DND-41 (cell line): ENCODE measurements around the gene MEF2D.

Source experiments
- ATAC-seq: fragments of 200-7000 bp; cut with Tn5 transposase; 3 replicates; pipeline ENCODE4 v1.9.1; 2021; ENCODE audit warnings: low read depth; ENCODE audit not compliant: insufficient read depth
- DNase-seq: peaks from one replicate; pipeline ENCODE4 v3.0.0-alpha.2; 2020
- H2AFZ ChIP-seq: 2 replicates; pipeline ENCODE4 v1.6.0; 2012; ENCODE audit warnings: low read depth, low read length
- H3K27ac ChIP-seq: 2 replicates; pipeline ENCODE4 v1.5.1; 2012; ENCODE audit warnings: low read length, inconsistent platforms
- H3K27me3 ChIP-seq: fragments of 200-600 bp; sonication (generic); 2 replicates; pipeline ENCODE4 v1.6.0; 2012; ENCODE audit warnings: low read length, mild to moderate bottlenecking, inconsistent platforms; ENCODE audit not compliant: insufficient read depth, poor library complexity
- H3K36me3 ChIP-seq: 2 replicates; pipeline ENCODE4 v1.5.1; 2012; ENCODE audit warnings: low read length, inconsistent platforms; ENCODE audit not compliant: insufficient read depth
- H3K4me1 ChIP-seq: 2 replicates; pipeline ENCODE4 v1.5.1; 2012; ENCODE audit warnings: mild to moderate bottlenecking, low read length; ENCODE audit not compliant: insufficient read depth
- H3K4me2 ChIP-seq: 2 replicates; pipeline ENCODE4 v1.6.0; 2012; ENCODE audit warnings: mild to moderate bottlenecking, moderate library complexity, low read length, inconsistent platforms; ENCODE audit not compliant: insufficient read depth
- H3K4me3 ChIP-seq, 2 experiments: fragments of 200-600 bp in 1 of 2; shearing (Covaris generic) in 1 of 2; 2 replicates each; pipeline ENCODE4 v1.5.1; 2012 to 2016; ENCODE audit warnings: inconsistent platforms in 2 of 2, low read length in 2 of 2, mild to moderate bottlenecking in 2 of 2, low read depth in 1 of 2, moderate library complexity in 1 of 2
- H3K79me2 ChIP-seq: 2 replicates; pipeline ENCODE4 v1.6.0; 2012; ENCODE audit warnings: low read length, inconsistent platforms; ENCODE audit not compliant: insufficient read depth
- H3K9ac ChIP-seq: 2 replicates; pipeline ENCODE4 v1.6.0; 2012; ENCODE audit warnings: low read depth, mild to moderate bottlenecking, inconsistent platforms, low read length, moderate library complexity
- H3K9me3 ChIP-seq: 2 replicates; pipeline ENCODE4 v1.5.1; 2012; ENCODE audit warnings: low read length, moderate library complexity, mild to moderate bottlenecking, inconsistent platforms; ENCODE audit not compliant: insufficient read depth, severe bottlenecking
- H4K20me1 ChIP-seq: 2 replicates; pipeline ENCODE4 v1.6.0; 2012; ENCODE audit warnings: low read length; ENCODE audit not compliant: insufficient read depth
- EZH2 ChIP-seq: IDR thresholded peaks from 3 replicates; pipeline ENCODE4 v1.6.1; 2012; ENCODE audit warnings: borderline replicate concordance, low read depth, mild to moderate bottlenecking, moderate library complexity, low read length, inconsistent platforms; ENCODE audit not compliant: severe bottlenecking
- TF ChIP-seq, protein P1 (sequence below): IDR thresholded peaks from 2 replicates; pipeline ENCODE4 v1.5.1; 2012; ENCODE audit warnings: borderline replicate concordance, low read length, moderate library complexity, mild to moderate bottlenecking; ENCODE audit not compliant: poor library complexity, severe bottlenecking; ENCODE audit errors: extremely low read depth

MEF2D gene

DNA sequence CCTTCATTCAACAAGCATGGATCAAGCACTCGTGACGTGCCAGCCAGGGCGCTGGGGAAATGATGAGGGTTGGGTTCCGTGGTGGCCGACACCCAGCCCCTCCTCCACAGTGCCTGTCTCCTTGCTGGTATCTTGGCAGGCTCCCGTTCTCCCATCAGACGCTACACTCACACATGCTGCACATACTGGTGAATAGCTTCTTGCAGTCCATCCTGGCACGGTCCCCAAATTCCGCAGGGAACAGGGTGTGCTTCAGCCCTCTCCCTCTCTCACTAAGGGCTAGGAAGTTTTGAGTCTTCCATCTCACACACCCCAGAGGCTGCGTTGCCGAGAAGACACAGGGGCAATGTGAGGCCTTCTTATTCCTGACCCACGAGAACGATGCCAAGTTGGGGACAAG, 10.1 kb upstream of the MEF2D start:
- DNase-seq (no peak), ATAC-seq (no peak)
- no peaks in the 10 kb centered on the region for H4K20me1 ChIP-seq
- H3K27ac ChIP-seq, result no peak overlapping the region
- H3K9ac ChIP-seq, result no peak overlapping the region
- H3K4me2 ChIP-seq, result no peak overlapping the region
- no peak overlapping the region for H2AFZ ChIP-seq
- no peaks in the 10 kb centered on the region for H3K79me2 ChIP-seq
- TF ChIP-seq, protein P1, sequence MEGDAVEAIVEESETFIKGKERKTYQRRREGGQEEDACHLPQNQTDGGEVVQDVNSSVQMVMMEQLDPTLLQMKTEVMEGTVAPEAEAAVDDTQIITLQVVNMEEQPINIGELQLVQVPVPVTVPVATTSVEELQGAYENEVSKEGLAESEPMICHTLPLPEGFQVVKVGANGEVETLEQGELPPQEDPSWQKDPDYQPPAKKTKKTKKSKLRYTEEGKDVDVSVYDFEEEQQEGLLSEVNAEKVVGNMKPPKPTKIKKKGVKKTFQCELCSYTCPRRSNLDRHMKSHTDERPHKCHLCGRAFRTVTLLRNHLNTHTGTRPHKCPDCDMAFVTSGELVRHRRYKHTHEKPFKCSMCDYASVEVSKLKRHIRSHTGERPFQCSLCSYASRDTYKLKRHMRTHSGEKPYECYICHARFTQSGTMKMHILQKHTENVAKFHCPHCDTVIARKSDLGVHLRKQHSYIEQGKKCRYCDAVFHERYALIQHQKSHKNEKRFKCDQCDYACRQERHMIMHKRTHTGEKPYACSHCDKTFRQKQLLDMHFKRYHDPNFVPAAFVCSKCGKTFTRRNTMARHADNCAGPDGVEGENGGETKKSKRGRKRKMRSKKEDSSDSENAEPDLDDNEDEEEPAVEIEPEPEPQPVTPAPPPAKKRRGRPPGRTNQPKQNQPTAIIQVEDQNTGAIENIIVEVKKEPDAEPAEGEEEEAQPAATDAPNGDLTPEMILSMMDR, result no peak
- no peak for TF ChIP-seq EZH2
- H3K4me1 ChIP-seq, result peaks cover 4% of the 10 kb centered on the region
- H3K4me3 ChIP-seq, result no peak overlapping the region
- H3K36me3 ChIP-seq, result no peaks in the 10 kb centered on the region
- no peaks in the 10 kb centered on the region for H3K9me3 ChIP-seq
- H3K27me3 ChIP-seq, result peaks cover 3% of the 10 kb centered on the region

DNA sequence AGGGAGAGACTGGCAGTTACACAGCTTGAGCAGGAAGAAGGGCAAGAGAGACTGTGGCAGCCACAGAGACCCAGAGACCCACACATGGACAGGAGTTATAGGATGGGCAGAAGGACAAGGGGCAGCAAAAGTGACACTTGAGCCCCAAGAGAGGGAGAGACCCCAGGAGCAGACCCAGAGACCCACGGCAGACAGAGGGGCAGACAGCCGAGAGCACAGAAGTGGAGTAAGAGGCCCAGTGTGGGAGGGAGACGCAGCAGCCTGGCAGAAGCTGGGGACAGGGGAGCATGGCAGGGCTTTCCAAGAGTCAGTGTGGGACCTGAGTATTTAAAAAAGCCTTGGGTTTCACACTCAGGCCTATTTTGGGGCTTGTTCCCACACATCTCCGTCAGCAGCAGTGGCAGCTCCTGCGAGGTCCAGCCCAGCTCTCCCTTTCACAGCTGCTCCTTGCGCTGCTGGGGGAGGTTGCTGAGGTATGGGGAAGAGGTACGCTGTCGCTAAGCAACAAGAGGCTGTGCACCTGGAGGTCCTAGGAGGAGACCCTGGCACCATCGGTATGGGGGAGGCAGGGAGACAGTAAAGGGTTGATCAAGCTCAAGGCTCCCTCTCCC, 9.0 kb upstream of the MEF2D start:
- H3K4me1 ChIP-seq, result peaks cover 13% of the 10 kb centered on the region
- TF ChIP-seq, protein P1, result no peak
- no peak for TF ChIP-seq EZH2
- no peak overlapping the region for H3K9ac ChIP-seq
- ATAC-seq, result no peak
- H4K20me1 ChIP-seq, result no peaks in the 10 kb centered on the region
- H3K36me3 ChIP-seq, result no peaks in the 10 kb centered on the region
- H2AFZ ChIP-seq, result no peak overlapping the region
- DNase-seq, result no peak
- H3K27ac ChIP-seq, result no peak overlapping the region
- H3K79me2 ChIP-seq, result no peaks in the 10 kb centered on the region
- no peak overlapping the region for H3K4me2 ChIP-seq
- no peak overlapping the region for H3K4me3 ChIP-seq
- peaks cover 3% of the 10 kb centered on the region for H3K27me3 ChIP-seq
- H3K9me3 ChIP-seq, result no peaks in the 10 kb centered on the region

DNA sequence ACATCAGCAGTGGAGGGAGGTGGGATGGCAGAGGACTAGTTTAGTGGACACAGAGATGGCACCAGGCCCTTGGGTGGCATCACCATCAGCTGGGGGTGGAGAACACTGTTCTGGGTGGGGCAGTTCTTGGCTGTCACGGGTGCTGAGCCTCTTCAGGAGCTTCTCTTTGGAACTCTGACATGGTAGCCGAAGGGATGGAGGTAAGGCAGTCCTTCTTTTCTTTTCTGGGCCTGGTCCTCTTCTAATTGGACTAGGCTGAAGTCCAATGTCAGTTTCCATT, 8.3 kb upstream of the MEF2D start:
- Histone ChIP-seq H3K9me3 (no peaks in the 10 kb centered on the region), H3K4me1 (peaks cover 19% of the 10 kb centered on the region), H3K27me3 (peaks cover 3% of the 10 kb centered on the region), H3K4me3 (no peak overlapping the region), H3K4me2 (no peak overlapping the region), H2AFZ (no peak overlapping the region), H3K36me3 (no peaks in the 10 kb centered on the region), H3K79me2 (no peaks in the 10 kb centered on the region), H3K9ac (no peak overlapping the region), H4K20me1 (no peaks in the 10 kb centered on the region), H3K27ac (no peak overlapping the region)
- TF ChIP-seq, protein P1, result no peak
- no peak for TF ChIP-seq EZH2
- ATAC-seq (no peak), DNase-seq (no peak)
